ENCODE measurements around the gene HSD17B14.
"Not testable (repeated sequence)": the region's sequence is repeated elsewhere in the genome, so short reads cannot be mapped to it uniquely, and the experiment has no call there.

The HSD17B14 gene

DNA sequence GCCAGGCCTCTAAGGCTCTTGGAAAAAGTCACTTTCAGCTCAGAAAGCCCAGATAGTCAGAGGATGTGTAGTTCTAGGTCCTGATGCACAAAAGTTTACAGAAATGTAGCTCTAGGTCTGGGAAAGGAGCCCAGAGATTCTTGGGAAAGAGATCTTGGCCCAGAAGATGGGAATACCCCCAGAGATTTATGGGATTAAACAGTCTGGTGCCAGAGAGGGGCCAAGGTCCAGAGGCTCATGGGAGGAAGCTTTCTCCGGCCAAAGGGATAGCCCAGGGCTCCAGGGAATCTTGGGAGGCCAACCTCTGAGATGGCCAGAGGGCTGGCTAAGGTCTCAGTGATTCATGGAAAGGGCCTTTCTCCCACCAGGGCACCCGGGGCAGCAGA, 40.6 kb downstream of the HSD17B14 start:
- no peak overlapping the region for H3K4me3 ChIP-seq (ENCODE audit: low read length)

DNA sequence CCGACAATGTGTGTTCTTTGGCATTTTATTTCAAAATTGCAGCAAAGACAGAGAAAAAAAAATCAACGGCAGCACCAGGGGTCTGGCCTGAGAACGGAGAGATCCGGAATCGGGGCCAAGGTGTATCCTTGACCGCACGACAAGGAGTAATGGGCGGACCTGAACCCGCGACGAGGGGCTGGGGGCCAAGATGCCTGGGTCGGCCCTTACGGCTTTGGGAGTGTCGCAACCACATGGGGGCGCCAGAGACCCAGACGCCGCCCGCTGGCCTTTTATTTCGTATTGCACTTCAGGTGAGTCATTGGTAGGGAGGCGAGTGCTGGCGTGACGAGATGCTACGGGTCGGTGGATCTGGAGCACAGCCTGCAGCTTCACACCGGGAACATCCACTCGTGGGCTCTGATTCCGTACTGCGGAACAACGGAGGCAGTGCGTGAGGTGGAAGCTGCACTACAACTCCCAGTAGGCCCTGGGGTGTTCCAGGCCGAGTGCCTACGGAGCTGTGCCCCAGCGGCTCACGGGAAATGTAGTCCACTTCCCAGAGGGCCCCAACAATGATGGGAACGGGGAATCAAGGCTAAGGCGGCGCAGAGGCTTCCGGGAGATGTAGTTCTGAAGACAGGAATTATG, 41.1 kb downstream of the HSD17B14 start:
- peak overlapping the region; percentile 77 for H3K4me3 ChIP-seq (ENCODE audit: low read length)
- peaks cover 6% of the 10 kb centered on the region for H3K4me1 ChIP-seq (ENCODE audit: insufficient read depth, low read length)
- H3K36me3 ChIP-seq (ENCODE audit: insufficient read depth, low read length) = no peaks in the 10 kb centered on the region
- H2AFZ ChIP-seq (ENCODE audit: low read depth, low read length) = peak overlapping the region; percentile 15
- H3K27me3 ChIP-seq (ENCODE audit: insufficient read depth, low read length) = no peaks in the 10 kb centered on the region
- H3K9me3 ChIP-seq (ENCODE audit: low read length) = peaks cover 2% of the 10 kb centered on the region

More for the DNA sequence above, 40.6 kb downstream of the HSD17B14 start:
- no peak overlapping the region for H2AFZ ChIP-seq (ENCODE audit: low read depth, low read length)
- H3K4me1 ChIP-seq (ENCODE audit: insufficient read depth, low read length) = peaks cover 6% of the 10 kb centered on the region
- no peaks in the 10 kb centered on the region for H3K36me3 ChIP-seq (ENCODE audit: insufficient read depth, low read length)
- H3K9me3 ChIP-seq (ENCODE audit: low read length) = peaks cover 2% of the 10 kb centered on the region
- no peaks in the 10 kb centered on the region for H3K27me3 ChIP-seq (ENCODE audit: insufficient read depth, low read length)

DNA sequence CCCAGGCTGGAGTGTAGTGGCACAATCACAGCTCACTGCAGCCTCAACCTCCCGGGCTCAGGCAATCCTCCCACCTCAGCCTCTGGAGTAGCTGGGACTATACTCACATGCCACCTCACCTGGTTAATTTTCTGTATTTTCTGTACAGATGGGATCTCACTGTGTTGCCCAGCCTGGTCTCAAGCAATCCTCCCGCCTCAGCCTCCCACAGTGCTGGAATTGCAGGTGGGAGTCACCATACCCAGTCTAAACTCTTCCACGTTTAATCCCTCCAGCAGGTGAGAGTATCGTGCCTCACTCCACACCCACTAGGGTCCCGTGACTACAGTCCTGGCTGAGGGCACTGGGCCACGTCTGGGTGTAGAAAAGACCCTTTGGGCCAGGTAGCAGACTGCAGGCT, 42.0 kb downstream of the HSD17B14 start:
- H2AFZ ChIP-seq (ENCODE audit: low read depth, low read length) = no peak overlapping the region
- no peak overlapping the region for H3K4me3 ChIP-seq (ENCODE audit: low read length)
- H3K27me3 ChIP-seq (ENCODE audit: insufficient read depth, low read length) = no peaks in the 10 kb centered on the region
- peaks cover 4% of the 10 kb centered on the region for H3K4me1 ChIP-seq (ENCODE audit: insufficient read depth, low read length)
- H3K9me3 ChIP-seq (ENCODE audit: low read length) = peaks cover under 1% of the 10 kb centered on the region
- H3K36me3 ChIP-seq (ENCODE audit: insufficient read depth, low read length) = no peaks in the 10 kb centered on the region

DNA sequence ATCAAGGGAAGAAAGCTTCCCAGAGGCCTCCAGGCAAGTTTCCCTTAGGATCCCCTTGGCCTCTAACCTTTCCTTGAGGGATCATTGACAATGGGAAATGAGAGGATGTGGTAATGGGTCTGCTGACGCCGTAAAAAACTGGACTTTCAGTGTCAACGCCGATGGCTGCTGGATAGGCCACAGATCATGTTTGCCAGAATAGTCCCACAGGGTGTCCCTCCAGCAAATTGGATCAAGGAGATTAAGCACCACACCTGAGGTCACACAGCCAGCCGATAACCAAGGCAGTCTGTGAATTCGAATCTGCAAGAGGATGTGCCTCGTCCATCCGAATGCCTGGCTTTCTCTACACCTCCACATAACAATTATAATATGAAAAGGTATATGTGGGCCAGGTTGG, 43.0 kb downstream of the HSD17B14 start:
- Histone ChIP-seq H3K36me3 (ENCODE audit: insufficient read depth, low read length) (no peaks in the 10 kb centered on the region), H3K27me3 (ENCODE audit: insufficient read depth, low read length) (no peaks in the 10 kb centered on the region), H3K4me3 (ENCODE audit: low read length) (no peak overlapping the region), H3K9me3 (ENCODE audit: low read length) (no peaks in the 10 kb centered on the region), H3K4me1 (ENCODE audit: insufficient read depth, low read length) (no peaks in the 10 kb centered on the region), H2AFZ (ENCODE audit: low read depth, low read length) (no peak overlapping the region)

DNA sequence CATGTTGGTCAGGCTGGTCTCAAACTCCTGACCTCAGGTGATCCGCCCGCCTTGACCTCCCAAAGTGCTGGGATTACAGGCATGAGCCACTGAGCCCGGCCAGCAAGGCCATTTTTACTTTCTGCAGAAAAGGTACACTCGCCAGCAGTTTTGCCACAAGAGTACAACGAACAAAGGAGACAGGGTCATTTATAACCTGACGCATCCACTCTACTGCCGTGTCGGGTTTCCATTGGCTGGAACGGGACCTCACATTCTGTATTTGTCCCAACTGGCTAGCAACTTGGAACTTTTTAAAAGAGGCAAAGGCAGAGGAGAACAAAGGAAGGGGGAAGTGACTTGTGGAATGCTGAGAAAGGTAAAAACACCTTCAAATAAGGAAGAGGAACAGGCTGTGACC, 49.0 kb downstream of the HSD17B14 start:
- H3K4me3 ChIP-seq (ENCODE audit: low read length); H3K27me3 ChIP-seq (ENCODE audit: insufficient read depth, low read length); H3K36me3 ChIP-seq (ENCODE audit: insufficient read depth, low read length); H3K4me1 ChIP-seq (ENCODE audit: insufficient read depth, low read length); H3K9me3 ChIP-seq (ENCODE audit: low read length); H2AFZ ChIP-seq (ENCODE audit: low read depth, low read length): not testable (repeated sequence)

- H3K9me3 ChIP-seq (ENCODE audit: low read length); H3K36me3 ChIP-seq (ENCODE audit: insufficient read depth, low read length): not testable (repeated sequence)
These were observed 49.9 kb downstream of the HSD17B14 start for GRCh38 chr19:48786422-48786821.

DNA sequence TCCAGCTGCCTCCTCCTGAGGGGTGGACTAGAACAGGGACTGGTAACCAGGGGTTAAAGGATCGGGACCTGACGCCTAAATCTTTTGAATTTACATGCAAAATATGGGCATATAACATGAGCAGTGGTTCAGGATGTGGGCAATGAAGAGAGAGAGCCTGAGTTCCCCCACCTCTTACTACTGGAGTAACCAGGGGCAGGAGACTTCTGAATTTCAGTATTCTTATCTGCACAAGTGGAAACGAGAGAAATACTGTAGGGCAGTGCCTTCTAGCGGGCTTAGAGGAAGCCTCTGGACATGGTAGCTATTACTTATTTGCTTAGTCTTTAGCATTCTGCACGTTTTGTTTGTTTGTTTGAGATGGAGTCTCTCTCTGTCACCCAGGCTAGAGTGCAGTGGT, 51.8 kb downstream of the HSD17B14 start:
- Histone ChIP-seq H3K9me3 (ENCODE audit: low read length) (no peaks in the 10 kb centered on the region), H3K4me3 (ENCODE audit: low read length) (no peak overlapping the region), H3K4me1 (ENCODE audit: insufficient read depth, low read length) (peaks cover 10% of the 10 kb centered on the region), H2AFZ (ENCODE audit: low read depth, low read length) (no peak overlapping the region), H3K27me3 (ENCODE audit: insufficient read depth, low read length) (no peaks in the 10 kb centered on the region), H3K36me3 (ENCODE audit: insufficient read depth, low read length) (no peaks in the 10 kb centered on the region)

More at GRCh38 chr19:48786422-48786821, 49.9 kb downstream of the HSD17B14 start:
- not testable (repeated sequence) for H3K27me3 ChIP-seq (ENCODE audit: insufficient read depth, low read length); H3K4me3 ChIP-seq (ENCODE audit: low read length); H2AFZ ChIP-seq (ENCODE audit: low read depth, low read length); H3K4me1 ChIP-seq (ENCODE audit: insufficient read depth, low read length)

- Histone ChIP-seq H2AFZ (ENCODE audit: low read depth, low read length) (no peak overlapping the region), H3K36me3 (ENCODE audit: insufficient read depth, low read length) (no peaks in the 10 kb centered on the region), H3K4me3 (ENCODE audit: low read length) (no peak overlapping the region), H3K4me1 (ENCODE audit: insufficient read depth, low read length) (peaks cover 10% of the 10 kb centered on the region), H3K9me3 (ENCODE audit: low read length) (no peaks in the 10 kb centered on the region), H3K27me3 (ENCODE audit: insufficient read depth, low read length) (no peaks in the 10 kb centered on the region)
These were observed 55.5 kb downstream of the HSD17B14 start for GRCh38 chr19:48780631-48781391.

DNA sequence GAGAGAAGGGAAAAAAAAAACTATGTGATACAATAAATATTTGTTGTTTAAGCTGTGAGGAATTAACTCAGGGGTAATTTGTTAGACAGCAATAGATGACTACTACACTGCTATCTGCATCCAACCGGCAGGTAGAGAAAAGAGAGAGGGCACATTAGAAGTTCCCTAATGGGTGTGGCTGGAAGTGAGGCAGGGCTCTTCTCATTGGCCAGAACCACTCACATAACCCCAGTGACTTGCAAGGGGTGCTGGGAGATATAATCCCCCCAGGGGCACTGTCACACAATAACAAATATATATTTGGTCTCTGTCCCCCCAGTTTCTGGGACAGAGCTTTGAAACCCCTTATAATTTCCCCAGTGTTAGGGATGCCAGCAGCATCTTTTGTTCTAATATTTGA, 56.7 kb downstream of the HSD17B14 start:
- no peaks in the 10 kb centered on the region for H3K9me3 ChIP-seq (ENCODE audit: low read length)
- H3K36me3 ChIP-seq (ENCODE audit: insufficient read depth, low read length) = no peaks in the 10 kb centered on the region
- H3K4me3 ChIP-seq (ENCODE audit: low read length) = no peak overlapping the region
- no peak overlapping the region for H2AFZ ChIP-seq (ENCODE audit: low read depth, low read length)
- H3K27me3 ChIP-seq (ENCODE audit: insufficient read depth, low read length) = no peaks in the 10 kb centered on the region
- peaks cover 10% of the 10 kb centered on the region for H3K4me1 ChIP-seq (ENCODE audit: insufficient read depth, low read length)

- no peak overlapping the region for H2AFZ ChIP-seq (ENCODE audit: low read depth, low read length)
- H3K9me3 ChIP-seq (ENCODE audit: low read length) = no peaks in the 10 kb centered on the region
- no peak overlapping the region for H3K4me3 ChIP-seq (ENCODE audit: low read length)
- no peaks in the 10 kb centered on the region for H3K27me3 ChIP-seq (ENCODE audit: insufficient read depth, low read length)
- no peaks in the 10 kb centered on the region for H3K36me3 ChIP-seq (ENCODE audit: insufficient read depth, low read length)
- peaks cover 10% of the 10 kb centered on the region for H3K4me1 ChIP-seq (ENCODE audit: insufficient read depth, low read length)
These were observed 58.6 kb downstream of the HSD17B14 start for GRCh38 chr19:48777720-48778119.

DNA sequence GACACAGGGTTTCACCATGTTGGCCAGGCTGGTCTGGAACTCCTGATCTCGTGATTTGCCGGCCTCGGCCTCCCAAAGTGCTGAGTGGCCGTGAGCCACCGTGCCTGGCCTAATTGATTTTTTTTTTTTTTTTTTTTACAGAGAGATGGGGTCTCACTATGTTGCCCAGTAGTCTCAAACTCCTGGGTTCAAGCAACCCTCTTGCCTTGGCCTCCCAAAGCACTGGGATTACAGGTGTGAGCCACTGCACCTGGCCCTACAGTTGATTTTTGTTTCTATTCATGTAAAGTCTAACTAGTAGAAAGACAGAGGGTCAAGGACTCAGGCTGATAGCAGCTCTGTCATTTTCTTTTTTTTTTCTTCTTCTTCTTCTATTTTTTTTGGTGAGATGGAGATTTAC, 59.2 kb downstream of the HSD17B14 start:
- Histone ChIP-seq H3K9me3 (ENCODE audit: low read length) (no peaks in the 10 kb centered on the region), H3K4me1 (ENCODE audit: insufficient read depth, low read length) (peaks cover 10% of the 10 kb centered on the region), H3K27me3 (ENCODE audit: insufficient read depth, low read length) (no peaks in the 10 kb centered on the region), H3K4me3 (ENCODE audit: low read length) (no peak overlapping the region), H2AFZ (ENCODE audit: low read depth, low read length) (no peak overlapping the region), H3K36me3 (ENCODE audit: insufficient read depth, low read length) (no peaks in the 10 kb centered on the region)

GRCh38 chr19:48772503-48772953, 63.8 kb downstream of the HSD17B14 start:
- Histone ChIP-seq H3K4me3 (ENCODE audit: low read length) (no peak overlapping the region), H3K9me3 (ENCODE audit: low read length) (no peaks in the 10 kb centered on the region), H3K36me3 (ENCODE audit: insufficient read depth, low read length) (no peaks in the 10 kb centered on the region), H3K27me3 (ENCODE audit: insufficient read depth, low read length) (no peaks in the 10 kb centered on the region), H2AFZ (ENCODE audit: low read depth, low read length) (no peak overlapping the region), H3K4me1 (ENCODE audit: insufficient read depth, low read length) (no peaks in the 10 kb centered on the region)

- Histone ChIP-seq H3K36me3 (ENCODE audit: insufficient read depth, low read length) (no peaks in the 10 kb centered on the region), H3K9me3 (ENCODE audit: low read length) (no peaks in the 10 kb centered on the region)
These were observed 65.4 kb downstream of the HSD17B14 start for GRCh38 chr19:48770734-48771472.

More at GRCh38 chr19:48770734-48771472, 65.4 kb downstream of the HSD17B14 start:
- Histone ChIP-seq H3K4me3 (ENCODE audit: low read length) (no peak overlapping the region), H2AFZ (ENCODE audit: low read depth, low read length) (no peak overlapping the region), H3K27me3 (ENCODE audit: insufficient read depth, low read length) (peaks cover 3% of the 10 kb centered on the region), H3K4me1 (ENCODE audit: insufficient read depth, low read length) (no peaks in the 10 kb centered on the region)

Measured in neuron (in vitro differentiated cells).